ENCODE data around the gene ABCA3. TPM values are rescaled to one million over a fixed set of nuclear protein-coding genes. Genes with fewer than 3 reads are reported as not detected.

The ABCA3 gene
- total and polyA plus RNA-seq, 2 donors from 2014 or later: 5.5 to 35.5 TPM

DNA sequence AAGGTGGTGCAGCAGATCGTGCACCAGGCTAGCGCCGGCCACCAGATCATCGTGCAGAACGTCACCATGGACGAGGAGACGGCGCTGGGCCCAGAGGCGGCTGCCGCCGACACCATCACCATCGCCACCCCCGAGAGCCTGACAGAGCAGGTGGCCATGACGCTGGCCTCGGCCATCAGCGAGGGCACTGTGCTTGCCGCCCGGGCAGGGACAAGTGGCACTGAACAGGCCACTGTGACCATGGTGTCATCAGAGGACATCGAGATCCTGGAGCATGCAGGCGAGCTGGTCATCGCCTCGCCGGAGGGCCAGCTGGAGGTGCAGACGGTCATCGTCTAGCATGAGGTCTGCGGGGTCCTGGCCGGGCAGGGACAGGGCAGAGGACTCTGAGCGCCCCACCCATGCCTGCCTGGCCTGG lies 105.3 kb downstream of the ABCA3 start:
- no peaks in the 10 kb centered on the region for H3K27me3 ChIP-seq (ENCODE audit: control insufficient read depth, insufficient read depth, low read length)
- peaks cover 0 to 7% (median 0%) of the 10 kb centered on the region in 3 donors for H3K4me1 ChIP-seq (ENCODE audit: control insufficient read depth in 2 of 3, insufficient read depth in 2 of 3, low read depth in 1 of 3, low read length in 3 of 3)
- H3K4me3 ChIP-seq (ENCODE audit: low read length in 3 of 3): no peak overlapping the region
- intact Hi-C loops (cut with DNase I): no loop called here
- DNase-seq: peak in 1 of 5 donors; percentile 75
- no peak overlapping the region for H3K27ac ChIP-seq (ENCODE audit: low read depth in 2 of 2, low read length in 2 of 2)
- peaks cover 0 to 19% (median 12%) of the 10 kb centered on the region in 3 donors for H3K36me3 ChIP-seq (ENCODE audit: control insufficient read depth in 2 of 3, insufficient read depth in 3 of 3, low read length in 3 of 3)
- no peak for FAIRE-seq
- TF ChIP-seq, protein P1, sequence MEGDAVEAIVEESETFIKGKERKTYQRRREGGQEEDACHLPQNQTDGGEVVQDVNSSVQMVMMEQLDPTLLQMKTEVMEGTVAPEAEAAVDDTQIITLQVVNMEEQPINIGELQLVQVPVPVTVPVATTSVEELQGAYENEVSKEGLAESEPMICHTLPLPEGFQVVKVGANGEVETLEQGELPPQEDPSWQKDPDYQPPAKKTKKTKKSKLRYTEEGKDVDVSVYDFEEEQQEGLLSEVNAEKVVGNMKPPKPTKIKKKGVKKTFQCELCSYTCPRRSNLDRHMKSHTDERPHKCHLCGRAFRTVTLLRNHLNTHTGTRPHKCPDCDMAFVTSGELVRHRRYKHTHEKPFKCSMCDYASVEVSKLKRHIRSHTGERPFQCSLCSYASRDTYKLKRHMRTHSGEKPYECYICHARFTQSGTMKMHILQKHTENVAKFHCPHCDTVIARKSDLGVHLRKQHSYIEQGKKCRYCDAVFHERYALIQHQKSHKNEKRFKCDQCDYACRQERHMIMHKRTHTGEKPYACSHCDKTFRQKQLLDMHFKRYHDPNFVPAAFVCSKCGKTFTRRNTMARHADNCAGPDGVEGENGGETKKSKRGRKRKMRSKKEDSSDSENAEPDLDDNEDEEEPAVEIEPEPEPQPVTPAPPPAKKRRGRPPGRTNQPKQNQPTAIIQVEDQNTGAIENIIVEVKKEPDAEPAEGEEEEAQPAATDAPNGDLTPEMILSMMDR (IDR thresholded peaks at IDR 0.05; ENCODE audit: borderline replicate concordance, extremely low read depth, insufficient read depth): no peak
- H3K9ac ChIP-seq (ENCODE audit: low read length in 3 of 3): no peak overlapping the region
- H3K9me3 ChIP-seq (ENCODE audit: control insufficient read depth in 2 of 3, insufficient read depth in 1 of 3, low read length in 3 of 3): no peaks in the 10 kb centered on the region

DNA sequence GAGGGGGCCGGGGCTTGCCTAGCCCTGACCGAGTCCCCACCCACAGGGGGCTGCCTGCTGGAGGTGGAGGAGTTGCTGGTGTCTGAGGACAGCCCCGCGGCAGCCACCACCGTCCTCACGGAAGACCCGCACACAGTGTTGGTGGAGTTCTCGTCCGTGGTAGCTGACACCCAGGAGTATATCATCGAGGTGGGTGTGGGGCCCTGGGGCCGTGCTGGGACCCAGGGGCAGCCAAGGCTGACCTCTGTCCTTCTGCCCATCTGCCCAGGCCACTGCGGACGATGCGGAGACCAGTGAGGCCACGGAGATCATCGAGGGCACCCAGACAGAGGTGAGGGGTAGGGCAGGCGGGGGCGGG lies 105.7 kb downstream of the ABCA3 start:
- FAIRE-seq: no peak
- intact Hi-C loops (cut with DNase I): no loop called here
- Histone ChIP-seq H3K36me3 (ENCODE audit: control insufficient read depth in 2 of 3, insufficient read depth in 3 of 3, low read length in 3 of 3) (peaks cover 0 to 19% (median 12%) of the 10 kb centered on the region in 3 donors), H3K27me3 (ENCODE audit: control insufficient read depth, insufficient read depth, low read length) (no peaks in the 10 kb centered on the region), H3K4me3 (ENCODE audit: low read length in 3 of 3) (no peak overlapping the region), H3K9me3 (ENCODE audit: control insufficient read depth in 2 of 3, insufficient read depth in 1 of 3, low read length in 3 of 3) (no peaks in the 10 kb centered on the region), H3K9ac (ENCODE audit: low read length in 3 of 3) (no peak overlapping the region), H3K4me1 (ENCODE audit: control insufficient read depth in 2 of 3, insufficient read depth in 2 of 3, low read depth in 1 of 3, low read length in 3 of 3) (peaks cover 0 to 7% (median 0%) of the 10 kb centered on the region in 3 donors), H3K27ac (ENCODE audit: low read depth in 2 of 2, low read length in 2 of 2) (no peak overlapping the region)
- no peak for DNase-seq
- TF ChIP-seq, protein P1 (IDR thresholded peaks at IDR 0.05; ENCODE audit: borderline replicate concordance, extremely low read depth, insufficient read depth): no peak

- H3K27me3 ChIP-seq (ENCODE audit: control insufficient read depth, insufficient read depth, low read length): no peaks in the 10 kb centered on the region
- H3K36me3 ChIP-seq (ENCODE audit: control insufficient read depth in 2 of 3, insufficient read depth in 3 of 3, low read length in 3 of 3): peaks cover 0 to 26% (median 14%) of the 10 kb centered on the region in 3 donors
- H3K4me1 ChIP-seq (ENCODE audit: control insufficient read depth in 2 of 3, insufficient read depth in 2 of 3, low read depth in 1 of 3, low read length in 3 of 3): peaks cover 0 to 7% (median 0%) of the 10 kb centered on the region in 3 donors
- no peak for FAIRE-seq
- H3K9me3 ChIP-seq (ENCODE audit: control insufficient read depth in 2 of 3, insufficient read depth in 1 of 3, low read length in 3 of 3): no peaks in the 10 kb centered on the region
- intact Hi-C loops (cut with DNase I): no loop called here
- H3K27ac ChIP-seq (ENCODE audit: low read depth in 2 of 2, low read length in 2 of 2): no peak overlapping the region
- DNase-seq: peak in 1 of 5 donors; percentile 70
- no peak overlapping the region for H3K9ac ChIP-seq (ENCODE audit: low read length in 3 of 3)
- H3K4me3 ChIP-seq (ENCODE audit: low read length in 3 of 3): no peak overlapping the region
- TF ChIP-seq, protein P1 (IDR thresholded peaks at IDR 0.05; ENCODE audit: borderline replicate concordance, extremely low read depth, insufficient read depth): no peak
These were observed 106.4 kb downstream of the ABCA3 start for GRCh38 chr16:2233872-2234812.
